Kidney glomerular epithelial cell (primary cell): ENCODE results near the gene PHC2.

Source experiments
- DNase-seq: peaks from one replicate; lab custom pipeline; 2025; lab: John Stamatoyannopoulos, UW

PHC2 gene

DNA sequence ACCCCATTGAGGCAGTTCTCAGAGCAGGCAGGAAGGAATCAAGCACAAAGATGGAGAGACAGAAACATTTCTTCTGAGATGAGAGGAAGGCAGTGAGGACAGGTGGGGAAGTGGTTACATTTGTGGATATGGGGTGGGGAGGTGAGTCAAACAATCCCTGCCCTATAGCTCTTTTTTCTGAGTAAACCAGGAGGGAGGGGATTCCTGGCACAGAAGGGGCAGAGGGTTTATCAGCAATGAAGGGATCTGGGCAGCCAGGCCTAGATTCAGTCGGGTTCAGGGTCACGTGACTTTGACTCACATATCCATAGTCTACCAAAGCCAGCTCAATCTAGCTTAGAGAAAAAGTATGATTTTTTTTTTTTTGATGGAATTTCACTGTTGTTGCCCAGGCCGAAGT lies 15.7 kb upstream of the PHC2 start:
- no peak for DNase-seq

DNA sequence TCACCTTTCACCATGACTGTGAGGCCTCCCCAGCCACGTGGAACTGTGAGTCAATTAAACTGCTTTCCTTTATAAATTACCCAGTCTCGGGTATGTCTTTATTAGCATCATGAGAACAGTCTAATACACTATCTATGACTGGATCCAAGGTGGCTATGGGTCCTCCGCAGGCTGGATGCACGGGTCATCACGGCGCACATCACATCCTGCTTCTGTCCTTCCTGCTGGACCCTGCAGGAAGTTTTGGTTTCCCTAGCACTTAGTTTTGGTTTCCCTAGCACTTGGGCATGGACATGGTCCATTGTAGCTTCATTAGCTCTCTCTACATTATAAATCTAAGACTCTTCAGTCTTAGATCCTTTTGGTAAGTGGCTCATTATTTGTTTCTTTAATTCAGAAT lies 14.2 kb upstream of the PHC2 start:
- DNase-seq, result no peak

DNA sequence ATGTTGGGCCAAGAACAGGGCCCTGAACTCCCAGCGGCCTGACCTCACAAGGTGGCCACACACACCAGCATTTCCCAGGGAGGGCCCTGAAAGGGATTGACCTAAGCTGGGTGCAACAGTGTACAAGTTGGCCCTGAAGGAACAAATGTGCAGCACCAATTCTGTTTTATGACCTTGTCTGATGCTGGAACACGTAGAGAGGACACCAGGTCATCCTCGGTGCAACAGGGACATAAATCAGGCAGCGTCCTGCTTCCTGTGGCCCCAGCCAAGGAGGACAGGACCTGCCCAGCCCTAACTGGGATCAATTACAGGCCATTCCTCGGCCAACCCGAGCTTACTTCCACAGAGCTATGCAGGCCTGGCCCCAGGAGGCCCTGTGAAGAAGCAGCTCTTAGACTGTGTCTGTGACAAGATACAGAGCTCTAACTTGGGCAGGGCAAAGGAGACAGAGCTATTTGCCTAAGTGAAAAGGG lies 12.8 kb upstream of the PHC2 start:
- DNase-seq, result no peak

DNA sequence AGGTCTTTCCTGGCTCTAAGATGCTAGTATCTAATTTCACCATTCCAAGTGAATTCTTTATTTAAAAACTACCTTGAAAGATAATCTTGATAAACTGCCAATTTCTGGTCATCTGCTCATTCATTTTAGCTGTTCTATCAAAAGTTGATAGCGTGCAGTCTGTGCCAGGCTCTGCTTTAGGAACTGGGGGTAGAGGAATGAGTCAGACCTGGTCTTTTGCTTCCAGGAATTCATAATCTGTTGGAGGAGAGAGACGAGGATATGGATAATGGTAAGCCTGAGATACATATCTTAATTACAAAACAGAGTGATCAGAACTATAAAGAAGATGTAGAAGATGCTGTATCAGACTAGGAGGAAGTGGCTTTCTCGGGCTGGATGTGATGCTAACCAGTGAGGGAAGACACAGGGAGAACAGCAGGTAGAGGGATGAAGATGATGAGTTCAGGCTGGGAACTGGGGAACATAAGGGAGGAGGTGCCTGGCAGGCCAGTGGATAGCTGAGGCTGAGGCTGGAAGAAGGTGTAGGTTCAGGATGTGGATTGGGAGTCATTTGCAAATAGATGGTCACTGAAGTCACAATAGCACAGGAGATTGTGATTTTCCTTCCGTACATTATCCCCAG lies 12.3 kb upstream of the PHC2 start:
- peak; percentile 55 for DNase-seq

DNA sequence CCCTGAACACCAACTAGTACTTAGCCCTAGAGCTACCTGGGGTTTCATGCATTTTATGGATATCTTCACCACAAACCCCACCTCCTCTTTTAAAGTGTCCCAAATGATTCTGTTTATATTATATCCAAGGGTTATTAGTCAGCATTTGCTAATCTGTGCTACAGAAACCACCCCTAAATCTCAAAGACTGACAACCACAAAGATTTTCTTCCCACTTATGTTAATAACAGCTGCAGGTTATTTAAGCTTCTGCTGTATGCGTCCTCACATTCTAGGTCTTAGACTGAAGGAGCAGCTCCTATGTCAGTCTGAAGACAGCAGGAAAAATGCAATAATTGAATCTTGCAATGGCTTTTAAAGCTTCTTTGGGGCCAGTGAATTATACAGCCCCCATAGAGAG lies 11.2 kb upstream of the PHC2 start:
- DNase-seq, result no peak

DNA sequence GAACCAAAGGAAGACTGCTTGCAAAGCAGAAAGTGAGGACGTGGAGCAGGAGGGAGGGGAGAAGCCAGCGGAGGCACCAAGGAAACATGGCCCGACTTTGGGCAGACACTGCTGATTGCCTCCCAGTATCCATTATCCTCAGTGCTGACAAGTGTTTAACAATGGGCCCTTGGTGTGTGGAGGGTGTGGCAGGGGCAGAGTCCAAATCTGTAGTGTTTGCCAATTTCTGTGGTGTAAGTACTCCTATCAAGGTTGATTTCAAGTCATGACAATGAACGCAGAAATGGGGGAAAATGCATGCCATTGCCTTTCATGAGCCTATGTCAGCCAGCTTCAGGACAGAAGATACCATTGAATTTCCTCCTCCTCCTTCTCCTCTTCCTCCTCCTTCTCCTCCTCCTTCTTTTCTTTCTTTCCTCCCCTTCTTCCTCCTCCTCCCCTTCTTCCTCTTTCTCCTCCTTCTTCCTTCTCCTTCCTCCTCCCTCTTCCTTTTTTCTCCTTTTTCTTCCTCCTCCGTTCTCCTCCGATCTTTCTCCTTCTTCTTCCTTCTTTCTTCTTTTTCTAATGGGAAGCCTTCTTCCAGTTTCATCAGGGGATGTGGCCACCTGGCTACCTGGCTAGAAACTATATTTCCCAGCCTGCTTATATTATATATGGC lies 10.3 kb upstream of the PHC2 start:
- no peak for DNase-seq

DNA sequence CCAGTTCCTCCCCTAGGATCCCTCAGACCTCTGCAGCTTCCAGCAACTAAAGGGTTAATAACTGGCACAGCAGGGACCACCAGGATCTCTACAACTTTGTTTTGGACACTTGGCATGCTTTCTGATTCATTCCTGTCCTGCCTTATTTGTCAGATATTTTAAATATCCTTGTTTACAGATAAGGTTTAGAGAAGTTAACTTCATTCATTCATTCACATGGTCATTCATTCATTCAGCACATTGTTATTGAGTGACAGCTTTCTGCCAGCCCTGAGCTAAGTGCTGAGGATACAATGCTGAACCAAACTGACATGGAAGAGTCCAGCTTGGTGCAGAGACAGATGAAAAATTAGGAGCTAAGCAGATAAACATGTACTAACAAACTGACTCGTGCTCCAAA lies 8.8 kb upstream of the PHC2 start:
- no peak for DNase-seq

DNA sequence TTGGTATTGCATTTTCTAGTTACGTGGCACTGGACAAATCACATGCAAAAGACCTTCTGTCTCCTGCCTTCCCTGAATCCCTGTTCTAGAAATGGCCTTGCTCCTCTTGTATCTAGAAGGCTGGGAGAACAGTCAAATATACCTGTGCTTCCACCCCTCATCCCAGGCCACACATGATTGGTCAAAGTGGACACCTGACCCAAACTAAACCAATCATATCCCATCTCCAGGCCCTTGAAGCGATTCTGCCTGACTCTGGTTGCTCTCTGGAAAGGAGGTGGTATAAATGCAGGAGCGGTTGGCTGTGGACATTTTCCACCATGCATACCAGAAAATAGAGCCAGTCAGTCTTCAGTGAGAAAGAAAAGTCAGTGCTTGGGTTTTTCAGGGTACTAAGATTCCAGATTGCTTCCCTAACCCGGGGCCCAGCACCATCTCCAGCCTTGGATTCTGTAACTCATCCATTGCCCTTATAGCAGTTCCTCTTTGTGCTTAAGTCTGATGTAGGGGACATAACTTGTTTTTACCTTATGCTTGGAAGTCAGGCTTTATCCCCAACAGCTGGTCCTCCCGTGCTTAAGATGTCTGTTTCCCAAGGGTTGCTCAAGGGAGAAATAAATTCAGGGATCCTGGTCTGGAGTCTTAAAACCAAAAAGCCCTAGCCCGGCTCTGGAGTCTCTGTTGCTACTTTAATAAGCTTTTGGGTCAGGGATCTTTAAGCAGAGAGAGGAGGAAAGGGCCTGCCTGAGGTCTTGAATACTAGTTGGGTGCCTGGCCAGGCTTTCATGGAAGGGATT lies 7.7 kb upstream of the PHC2 start:
- no peak for DNase-seq

DNA sequence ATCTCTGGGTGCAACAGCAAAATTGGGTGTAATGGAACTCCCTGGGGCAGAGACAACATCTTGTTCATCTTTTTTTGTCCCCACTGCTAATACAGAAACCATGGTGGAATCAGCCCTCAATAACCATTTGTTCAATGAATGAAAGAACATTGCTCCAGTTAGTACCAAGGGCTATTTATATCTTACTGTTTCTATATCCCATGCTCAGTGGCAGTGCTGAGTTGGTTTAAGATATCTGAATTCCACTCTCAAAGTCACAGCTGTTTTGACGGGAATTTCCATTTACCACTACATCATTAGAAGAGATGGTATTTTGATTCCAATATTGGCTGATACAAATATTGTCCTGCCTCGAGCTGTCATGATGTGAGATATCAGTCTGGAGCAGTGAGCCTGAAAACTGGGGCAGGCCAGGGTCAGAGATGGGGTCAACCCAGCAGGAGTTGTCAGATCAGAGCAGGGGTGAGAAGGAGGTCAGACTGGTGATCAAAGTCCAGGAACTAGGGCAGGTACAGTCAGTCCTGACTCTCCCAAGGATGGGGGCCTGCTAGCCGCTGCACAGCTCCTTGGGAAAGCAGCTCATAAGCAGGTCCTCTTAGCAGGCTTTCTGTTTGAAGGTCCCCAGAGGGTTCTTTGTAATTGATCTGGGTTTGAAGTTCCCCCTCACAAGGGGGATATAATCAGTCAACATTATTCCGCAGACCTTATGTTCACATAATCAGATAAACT lies 5.8 kb upstream of the PHC2 start:
- DNase-seq, result no peak

DNA sequence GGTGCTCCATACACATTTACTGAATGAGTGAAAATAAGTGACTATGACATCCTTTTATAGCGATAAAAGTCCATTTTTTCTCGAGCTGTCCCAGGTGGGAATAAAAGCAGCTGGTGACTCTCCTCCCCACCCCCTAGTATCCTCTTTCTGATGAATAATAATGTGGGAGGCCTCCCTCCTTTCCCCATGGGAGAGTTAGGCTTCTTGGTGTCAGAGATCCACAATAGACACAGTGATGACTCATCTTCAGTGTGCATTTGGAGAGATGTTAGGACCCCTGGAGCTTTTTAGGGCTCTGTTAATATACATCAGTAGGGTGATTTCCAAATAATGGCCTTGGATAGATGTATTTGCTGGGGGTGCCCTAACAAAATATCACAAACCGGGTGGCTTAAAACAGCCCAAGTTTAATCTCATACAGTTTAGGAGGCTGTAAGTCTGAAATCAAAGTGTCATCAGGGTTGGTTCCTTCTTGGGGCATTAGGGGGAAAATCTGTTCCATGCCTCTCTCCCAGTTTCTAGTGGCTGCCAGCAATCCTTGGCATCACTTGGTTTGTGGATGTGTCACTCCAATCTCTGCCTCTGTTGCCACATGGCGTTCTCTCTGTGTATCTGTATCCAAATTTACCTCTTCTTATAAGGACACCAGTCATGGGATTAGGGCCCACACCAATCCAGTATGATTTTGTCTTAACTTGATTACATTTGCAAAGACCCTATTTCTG lies 4.4 kb upstream of the PHC2 start:
- DNase-seq, result peak; percentile 48

DNA sequence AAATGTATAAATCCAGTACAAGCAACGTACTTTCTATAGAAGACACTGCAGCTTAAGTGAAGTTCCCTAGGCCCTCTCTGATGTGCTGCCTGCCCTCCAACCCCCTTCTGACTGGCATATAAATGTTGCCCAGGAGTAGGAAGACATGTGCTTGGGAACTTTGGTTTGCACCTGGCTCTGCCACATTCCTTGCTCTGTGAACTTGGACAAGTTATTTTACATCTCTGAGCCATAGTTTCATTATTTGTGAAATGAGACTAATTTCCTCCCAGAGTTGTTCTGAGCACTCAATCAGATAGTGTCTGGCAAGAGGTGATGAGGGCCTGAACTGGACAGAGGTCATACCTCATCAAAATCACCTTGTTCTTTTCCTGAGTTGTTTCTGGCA lies 3.5 kb upstream of the PHC2 start:
- no peak for DNase-seq

DNA sequence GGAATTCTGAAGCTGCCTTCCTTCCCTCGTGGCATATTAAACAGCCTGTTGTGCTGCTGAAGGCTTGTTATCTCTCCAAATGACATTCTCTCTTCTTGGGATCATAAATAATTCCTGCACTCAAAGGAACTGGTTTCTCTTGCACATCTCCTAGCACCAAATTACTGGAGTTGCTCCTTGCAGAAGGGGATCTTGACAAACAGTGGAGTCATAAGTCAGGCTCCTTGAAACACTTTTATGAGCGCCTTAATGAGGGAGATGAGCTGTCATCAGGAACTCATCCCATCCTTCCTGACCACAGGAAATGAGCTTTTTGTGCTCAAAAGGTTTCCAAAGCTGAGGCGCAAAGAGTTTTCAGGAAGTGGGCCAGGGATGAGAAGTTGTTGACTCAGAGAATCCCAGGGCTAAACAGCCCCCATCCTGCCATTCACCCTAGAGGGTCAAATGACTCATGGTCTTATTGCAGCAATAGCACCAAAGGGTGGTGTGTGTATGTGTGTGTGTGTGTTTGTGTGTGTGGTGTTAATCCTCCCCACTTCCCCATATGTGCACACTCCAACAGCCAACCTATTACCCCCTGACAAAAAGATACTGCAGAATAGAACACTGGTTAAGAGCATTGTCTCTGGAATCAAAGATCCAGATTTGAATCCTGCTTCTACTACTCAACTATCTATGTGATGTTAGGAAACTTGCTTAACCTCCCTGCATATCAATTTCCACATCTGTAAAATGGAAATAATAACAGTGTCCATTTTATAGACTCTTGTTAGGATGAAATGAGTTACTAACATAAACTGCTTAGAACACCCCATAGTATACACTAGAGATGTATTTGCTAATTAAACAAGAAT lies 2.8 kb upstream of the PHC2 start:
- peak; percentile 97 for DNase-seq

DNA sequence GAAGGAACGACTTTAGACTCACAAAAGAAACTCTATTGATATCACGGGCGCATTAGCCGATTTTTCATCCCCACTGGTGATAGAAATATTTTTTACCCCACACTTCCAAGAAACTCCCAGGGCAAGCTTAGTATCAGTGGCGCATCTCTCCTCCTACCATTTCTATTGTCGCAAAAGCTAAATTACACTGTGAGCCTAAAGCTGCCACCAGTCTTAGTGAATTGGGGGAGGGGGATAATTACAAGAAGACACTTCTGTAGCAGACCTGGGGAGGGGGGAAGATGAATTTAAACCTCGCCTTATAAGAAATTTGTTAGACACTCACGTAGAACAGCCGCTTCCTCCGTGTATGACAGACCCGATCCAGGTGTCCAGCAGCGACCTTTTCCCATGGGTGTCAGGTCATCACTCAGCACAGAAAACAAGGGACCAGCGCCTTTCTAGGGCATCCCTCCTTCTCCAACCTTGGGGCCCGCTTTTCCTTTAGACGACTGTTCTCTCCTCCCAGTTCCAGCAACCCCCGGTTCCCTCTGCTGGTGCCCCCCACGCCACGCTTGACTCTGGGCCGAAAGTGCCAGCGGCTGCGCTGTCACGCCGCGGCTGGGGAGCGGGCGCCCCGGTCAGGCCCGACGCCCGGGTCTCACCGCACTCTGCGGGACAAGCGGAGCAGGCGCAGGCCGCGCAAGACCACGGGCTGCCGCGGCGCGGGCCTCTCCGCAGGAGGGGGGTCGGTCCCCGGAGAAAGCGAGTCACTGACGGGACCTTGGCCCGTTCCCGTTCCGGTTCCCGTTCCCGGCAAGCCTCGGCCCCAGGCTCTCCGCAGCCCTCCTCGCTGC lies 821 bp downstream of the PHC2 start:
- no peak for DNase-seq

DNA sequence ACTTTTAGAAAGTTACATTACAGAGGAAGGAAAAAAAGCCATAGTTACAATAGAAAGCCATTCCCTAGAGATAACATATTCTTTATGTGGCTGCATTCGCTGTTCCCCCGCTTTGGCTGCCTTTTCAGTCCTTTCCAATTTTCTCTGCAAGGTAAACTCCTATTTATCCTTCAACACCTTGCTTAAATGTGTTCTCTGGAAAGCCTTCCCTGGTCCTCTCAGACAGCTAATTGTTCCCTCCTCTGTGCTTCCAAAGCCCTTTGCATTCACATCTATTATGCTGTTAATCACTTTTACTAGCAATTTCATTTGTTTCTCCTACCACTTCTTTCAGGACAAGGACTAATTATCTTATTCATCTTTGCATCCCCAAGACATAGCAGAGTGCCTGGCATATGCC lies 1.6 kb downstream of the PHC2 start:
- no peak for DNase-seq

DNA sequence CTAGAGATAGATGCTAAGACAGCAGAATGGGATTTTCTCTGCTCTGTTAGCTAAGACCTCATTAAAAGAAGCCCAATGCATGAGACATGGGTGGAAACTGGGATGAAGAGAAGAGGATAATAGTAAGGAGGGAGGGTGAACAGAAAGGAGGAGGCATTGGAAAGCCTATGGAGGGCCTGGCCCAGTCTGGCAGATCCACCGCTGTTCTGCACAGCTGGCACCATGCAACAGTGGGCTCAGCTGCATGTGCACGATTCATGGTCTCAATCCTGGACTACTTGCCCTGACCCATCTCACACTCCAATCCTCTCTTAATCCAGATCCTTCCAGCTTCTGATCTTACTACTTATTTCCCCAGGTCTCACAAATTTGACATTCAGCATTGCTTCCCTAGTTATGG lies 2.2 kb downstream of the PHC2 start:
- no peak for DNase-seq

DNA sequence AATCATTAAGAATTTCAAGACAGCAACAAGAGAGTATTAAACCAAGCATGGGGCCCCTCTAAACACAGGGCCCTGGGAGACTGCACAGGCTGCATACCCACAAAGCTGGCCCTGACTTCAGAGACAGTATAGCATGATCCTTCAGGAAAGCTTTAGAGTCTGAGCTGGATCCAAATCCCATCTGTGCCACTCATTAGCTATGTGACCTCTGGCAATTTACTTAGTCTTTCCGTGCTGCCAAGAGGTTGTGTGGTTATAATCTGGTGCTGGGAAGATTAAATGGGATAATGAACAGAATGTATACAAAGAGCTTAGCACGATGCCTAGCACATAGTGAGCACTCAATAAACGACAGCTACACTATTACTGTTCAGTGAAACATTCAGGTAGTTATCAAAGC lies 4.0 kb downstream of the PHC2 start:
- DNase-seq, result no peak

DNA sequence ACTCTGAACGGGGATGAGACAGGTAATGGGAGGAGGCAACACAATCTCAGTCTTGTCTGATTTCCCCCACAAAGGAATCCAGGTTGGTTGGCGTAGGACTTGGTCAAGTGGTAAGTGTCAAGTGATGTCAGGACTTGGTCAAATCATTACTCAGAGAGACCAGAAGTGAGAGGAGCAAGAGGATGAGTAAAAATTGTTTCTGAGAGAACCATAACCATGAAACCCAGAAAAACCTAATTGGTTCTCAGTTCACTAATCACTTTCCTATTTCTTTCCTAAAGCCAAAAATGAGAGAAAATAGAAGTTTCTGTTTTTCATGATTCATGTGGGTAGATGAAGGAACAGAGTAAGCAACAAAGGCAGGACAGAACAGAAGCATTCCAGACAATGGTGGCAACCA lies 5.0 kb downstream of the PHC2 start:
- DNase-seq, result no peak

DNA sequence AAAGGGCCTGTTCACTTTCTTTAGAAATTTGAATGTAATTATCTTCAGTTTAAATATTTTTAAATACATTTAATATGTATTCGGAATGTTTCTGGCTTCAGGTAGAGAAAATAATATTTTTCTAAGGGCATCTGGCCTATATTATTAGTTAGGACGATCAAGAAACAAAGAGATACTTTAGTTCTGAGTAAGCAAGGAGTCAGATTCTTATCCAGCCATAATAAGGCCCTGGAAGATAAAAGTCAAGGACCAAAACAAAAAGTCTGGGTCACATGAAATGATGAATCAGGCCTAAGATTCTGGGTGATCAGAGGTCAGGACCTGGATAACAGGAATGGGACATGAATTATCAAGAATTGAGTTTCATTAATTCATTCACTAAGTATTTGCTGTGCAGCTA lies 6.3 kb downstream of the PHC2 start:
- peak; percentile 59 for DNase-seq

DNA sequence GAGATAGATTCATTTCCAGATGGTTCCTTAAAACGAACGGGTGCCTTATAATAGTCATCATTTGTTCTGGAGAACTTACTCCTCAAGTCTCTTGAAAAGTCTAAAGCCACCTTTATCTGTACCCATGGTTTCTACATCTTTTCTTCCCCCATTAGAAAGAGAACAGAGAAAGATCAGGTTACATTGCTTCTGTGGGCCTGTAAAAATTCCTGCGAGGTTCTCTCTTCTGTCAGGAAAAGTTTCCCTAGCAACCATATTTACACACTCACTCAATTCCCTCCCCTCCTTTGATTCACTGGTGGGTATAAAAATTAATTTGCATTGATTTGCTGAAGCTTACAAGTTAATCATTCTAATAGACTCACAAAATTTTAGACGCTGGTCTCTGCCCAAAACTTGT lies 6.7 kb downstream of the PHC2 start:
- DNase-seq, result peak; percentile 59
